ENCODE results near the gene PSD4. TPM values are rescaled to one million over a fixed set of nuclear protein-coding genes. Genes with fewer than 3 reads are reported as not detected.
"Not testable (repeated sequence)": the region's sequence is repeated elsewhere in the genome, so short reads cannot be mapped to it uniquely, and the experiment has no call there.

Gene PSD4
- total RNA-seq, 1 experiment from 2014 or later, result 12.6 TPM

DNA sequence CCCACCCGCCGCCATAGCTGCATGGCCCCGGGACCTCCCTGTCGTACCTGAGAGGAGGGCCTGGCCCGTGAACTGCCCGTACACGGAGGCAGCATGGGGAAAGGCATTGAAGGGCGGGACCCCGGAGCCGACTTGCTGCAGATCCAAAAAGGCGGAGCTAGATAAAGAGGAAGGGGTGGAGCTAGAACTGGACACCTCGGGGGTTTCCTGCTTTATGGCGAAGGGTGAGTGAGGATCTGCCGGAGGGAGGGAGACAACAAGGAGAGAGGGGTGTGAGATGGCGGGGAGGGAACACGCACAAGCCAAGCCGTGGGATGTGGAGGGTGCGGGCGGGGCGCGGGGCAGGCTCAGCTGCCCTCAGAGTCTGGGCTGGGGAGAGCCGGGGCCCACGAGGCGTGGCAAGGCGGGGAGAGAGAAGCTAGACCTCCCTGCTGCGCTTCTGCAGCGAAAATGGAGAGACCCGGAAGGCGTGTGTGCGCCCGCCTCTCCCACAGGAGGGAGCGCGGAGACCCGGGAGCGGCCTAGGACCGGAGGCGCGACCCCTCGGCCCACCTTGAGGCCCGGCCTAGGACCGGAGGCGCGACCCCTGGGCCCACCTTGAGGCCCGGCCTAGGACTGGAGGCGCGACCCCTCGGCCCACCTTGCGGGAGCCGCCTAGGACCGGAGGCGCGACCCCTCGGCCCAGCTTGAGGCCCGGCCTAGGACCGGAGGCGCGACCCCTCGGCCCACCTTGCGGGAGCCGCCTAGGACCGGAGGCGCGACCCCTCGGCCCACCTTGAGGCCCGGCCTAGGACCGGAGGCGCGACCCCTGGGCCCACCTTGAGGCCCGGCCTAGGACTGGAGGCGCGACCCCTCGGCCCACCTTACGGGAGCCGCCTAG, 61.8 kb downstream of the PSD4 start:
- CTCF ChIA-PET, result interaction anchor here (0.7 to 2.2 kb wide), 9 partner anchors 11 to 155 kb away, joined by 3 to 29 read pairs (median 3); no protein-coding TSS in a partner anchor
- peaks cover 51% of the 10 kb centered on the region for H3K79me2 ChIP-seq (ENCODE audit: insufficient read depth, low read length)
- intact Hi-C loops (cut with micrococcal nuclease), result loop anchor here (2.0 kb wide), 1 partner anchor 37 kb away; no protein-coding TSS in a partner anchor
- POLR2A ChIA-PET, result interaction anchor here (0.9 to 3.6 kb wide), 4 partner anchors 15 to 47 kb away, joined by 4 to 22 read pairs (median 8); no protein-coding TSS in a partner anchor
- H3K9me2 ChIP-seq (ENCODE audit: insufficient read depth); H2AFZ ChIP-seq (ENCODE audit: low read depth, low read length, poor library complexity, severe bottlenecking); H3K27me3 ChIP-seq (ENCODE audit: insufficient read depth, low read length); H3K9me3 ChIP-seq (ENCODE audit: control insufficient read depth in 1 of 2, insufficient read depth in 1 of 2, low read depth in 1 of 2, low read length in 2 of 2); H4K20me1 ChIP-seq (ENCODE audit: insufficient read depth): not testable (repeated sequence)
- peaks cover 11 to 27% of the 10 kb centered on the region in 2 experiments; a peak in 3 of 4 replicates for H3K36me3 ChIP-seq (ENCODE audit: control insufficient read depth in 1 of 2, insufficient read depth in 2 of 2, low read length in 2 of 2)
- BruUV-seq (replicated peaks), result TSS peak; percentile 70
- ATAC-seq, result peak; percentile 87
- DNase-seq (ENCODE audit: low read depth, low spot score), result peak; percentile 85
- peak overlapping the region; percentile 95 for H3K27ac ChIP-seq (ENCODE audit: low read depth, low read length)
- peak overlapping the region; percentile 96 for H3K9ac ChIP-seq (ENCODE audit: low read length)
- RAD21 ChIA-PET (ENCODE audit: low non-redundant PET in 1 of 2, low total read pairs in 2 of 2, uncharacterized antibody in 2 of 2, unreplicated experiment in 2 of 2), result interaction anchor here (1.0 to 1.2 kb wide), 3 partner anchors 31 to 37 kb away, joined by 5 to 6 read pairs (median 5); no protein-coding TSS in a partner anchor
- H3K4me3 ChIP-seq (replicated peaks in 1 of 2; ENCODE audit: low read depth in 1 of 2, low read length in 2 of 2), result peak overlapping the region; percentile 66 to 93
- TF ChIP-seq YY1 (IDR thresholded peaks at IDR 0.05; ENCODE audit: extremely low read depth, insufficient replicate concordance, low read depth, low read length) (peak; percentile 83), POLR2A (IDR thresholded peaks at IDR 0.05; ENCODE audit: borderline replicate concordance, extremely low read depth, insufficient read depth, insufficient read length) (peak; percentile 91), POLR2AphosphoS5 (IDR thresholded peaks at IDR 0.05; ENCODE audit: low read depth, low read length) (peak; percentile 89), ZFX (IDR thresholded peaks at IDR 0.05) (peak; percentile 73; the same call in 1 of the 2 replicates)
- H3K4me2 ChIP-seq (ENCODE audit: low read length), result peak overlapping the region; percentile 92
- H3K4me1 ChIP-seq (ENCODE audit: control insufficient read depth in 1 of 2, insufficient read depth in 2 of 2, low read length in 2 of 2), result peaks cover 51 to 60% of the 10 kb centered on the region in 2 experiments

DNA sequence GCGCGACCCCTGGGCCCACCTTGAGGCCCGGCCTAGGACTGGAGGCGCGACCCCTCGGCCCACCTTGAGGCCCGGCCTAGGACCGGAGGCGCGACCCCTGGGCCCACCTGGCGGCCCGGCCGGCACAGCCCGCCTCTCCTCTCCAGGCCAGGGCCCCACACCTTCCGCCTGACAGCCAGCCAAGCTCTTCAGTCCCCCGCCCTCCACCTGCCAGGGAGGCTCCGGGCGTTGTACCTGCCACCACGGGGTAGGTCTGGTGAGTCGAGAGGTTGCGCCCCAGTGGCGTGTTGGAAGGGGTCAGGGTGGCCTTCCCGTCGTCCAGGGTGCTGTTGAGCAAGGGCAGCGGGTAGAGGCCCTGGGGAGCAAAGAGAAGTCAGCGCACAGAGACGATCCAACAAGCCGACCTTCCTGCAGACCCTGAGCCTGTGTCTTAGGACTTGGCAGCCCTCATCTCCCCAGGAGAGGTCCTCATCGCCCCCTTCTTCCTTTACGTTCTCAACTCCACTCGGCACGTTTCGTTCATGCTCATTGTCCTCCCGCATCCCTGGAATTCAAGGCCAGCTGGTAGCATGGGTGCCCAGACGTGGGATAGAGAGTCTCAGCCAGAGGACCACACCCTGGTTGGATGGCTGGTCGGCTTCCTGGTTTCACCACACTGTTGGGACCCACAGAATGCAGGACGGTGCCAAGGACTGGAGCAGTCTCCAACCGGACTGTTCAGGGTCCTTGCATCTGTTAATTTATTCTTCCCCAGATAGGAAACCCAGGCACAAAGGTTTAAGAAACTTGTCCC, 62.8 kb downstream of the PSD4 start:
- RAD21 ChIA-PET (ENCODE audit: low non-redundant PET in 1 of 2, low total read pairs in 2 of 2, uncharacterized antibody in 2 of 2, unreplicated experiment in 2 of 2), result no interaction called here
- H3K27ac ChIP-seq (ENCODE audit: low read depth, low read length), result peak overlapping the region; percentile 95
- ATAC-seq (no peak), DNase-seq (ENCODE audit: low read depth, low spot score) (no peak)
- H3K4me1 ChIP-seq (ENCODE audit: control insufficient read depth in 1 of 2, insufficient read depth in 2 of 2, low read length in 2 of 2), result peaks cover 58 to 69% of the 10 kb centered on the region in 2 experiments
- H3K4me2 ChIP-seq (ENCODE audit: low read length), result peak overlapping the region; percentile 92
- H3K36me3 ChIP-seq (ENCODE audit: control insufficient read depth in 1 of 2, insufficient read depth in 2 of 2, low read length in 2 of 2), result peaks cover 11 to 27% of the 10 kb centered on the region in 2 experiments; a peak in 3 of 4 replicates
- no peak overlapping the region for H2AFZ ChIP-seq (ENCODE audit: low read depth, low read length, poor library complexity, severe bottlenecking)
- POLR2A ChIA-PET, result no interaction called here
- intact Hi-C loops (cut with micrococcal nuclease), result no loop called here
- no peaks in the 10 kb centered on the region for H3K9me3 ChIP-seq (ENCODE audit: control insufficient read depth in 1 of 2, insufficient read depth in 1 of 2, low read depth in 1 of 2, low read length in 2 of 2)
- no peaks in the 10 kb centered on the region for H4K20me1 ChIP-seq (ENCODE audit: insufficient read depth)
- CTCF ChIA-PET, result no interaction called here
- no peaks in the 10 kb centered on the region for H3K27me3 ChIP-seq (ENCODE audit: insufficient read depth, low read length)
- no peaks in the 10 kb centered on the region for H3K9me2 ChIP-seq (ENCODE audit: insufficient read depth)
- H3K4me3 ChIP-seq (replicated peaks in 1 of 2; ENCODE audit: low read depth in 1 of 2, low read length in 2 of 2), result peak overlapping the region; percentile 66 to 93
- BruUV-seq (replicated peaks), result no TSS peak
- peaks cover 57% of the 10 kb centered on the region for H3K79me2 ChIP-seq (ENCODE audit: insufficient read depth, low read length)
- H3K9ac ChIP-seq (ENCODE audit: low read length), result peak overlapping the region; percentile 96
- TF ChIP-seq POLR2A (IDR thresholded peaks at IDR 0.05; ENCODE audit: borderline replicate concordance, extremely low read depth, insufficient read depth, insufficient read length) (no peak), YY1 (IDR thresholded peaks at IDR 0.05; ENCODE audit: extremely low read depth, insufficient replicate concordance, low read depth, low read length) (no peak), EZH2phosphoT487 (IDR thresholded peaks at IDR 0.05; ENCODE audit: borderline replicate concordance) (no peak), EZH2 (IDR thresholded peaks at IDR 0.05) (no peak), TCF7L2 (IDR thresholded peaks at IDR 0.05; ENCODE audit: borderline replicate concordance, extremely low read depth, insufficient read depth, insufficient read length) (no peak)
- TF ChIP-seq, protein P1, sequence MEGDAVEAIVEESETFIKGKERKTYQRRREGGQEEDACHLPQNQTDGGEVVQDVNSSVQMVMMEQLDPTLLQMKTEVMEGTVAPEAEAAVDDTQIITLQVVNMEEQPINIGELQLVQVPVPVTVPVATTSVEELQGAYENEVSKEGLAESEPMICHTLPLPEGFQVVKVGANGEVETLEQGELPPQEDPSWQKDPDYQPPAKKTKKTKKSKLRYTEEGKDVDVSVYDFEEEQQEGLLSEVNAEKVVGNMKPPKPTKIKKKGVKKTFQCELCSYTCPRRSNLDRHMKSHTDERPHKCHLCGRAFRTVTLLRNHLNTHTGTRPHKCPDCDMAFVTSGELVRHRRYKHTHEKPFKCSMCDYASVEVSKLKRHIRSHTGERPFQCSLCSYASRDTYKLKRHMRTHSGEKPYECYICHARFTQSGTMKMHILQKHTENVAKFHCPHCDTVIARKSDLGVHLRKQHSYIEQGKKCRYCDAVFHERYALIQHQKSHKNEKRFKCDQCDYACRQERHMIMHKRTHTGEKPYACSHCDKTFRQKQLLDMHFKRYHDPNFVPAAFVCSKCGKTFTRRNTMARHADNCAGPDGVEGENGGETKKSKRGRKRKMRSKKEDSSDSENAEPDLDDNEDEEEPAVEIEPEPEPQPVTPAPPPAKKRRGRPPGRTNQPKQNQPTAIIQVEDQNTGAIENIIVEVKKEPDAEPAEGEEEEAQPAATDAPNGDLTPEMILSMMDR (IDR thresholded peaks at IDR 0.05 in 2 of 3, conservative IDR thresholded peaks at IDR 0.05 in 1 of 3; ENCODE audit: borderline replicate concordance in 1 of 3, insufficient read depth in 1 of 3, low read depth in 2 of 3, low read length in 2 of 3), result no peak
- TF ChIP-seq, protein P2, sequence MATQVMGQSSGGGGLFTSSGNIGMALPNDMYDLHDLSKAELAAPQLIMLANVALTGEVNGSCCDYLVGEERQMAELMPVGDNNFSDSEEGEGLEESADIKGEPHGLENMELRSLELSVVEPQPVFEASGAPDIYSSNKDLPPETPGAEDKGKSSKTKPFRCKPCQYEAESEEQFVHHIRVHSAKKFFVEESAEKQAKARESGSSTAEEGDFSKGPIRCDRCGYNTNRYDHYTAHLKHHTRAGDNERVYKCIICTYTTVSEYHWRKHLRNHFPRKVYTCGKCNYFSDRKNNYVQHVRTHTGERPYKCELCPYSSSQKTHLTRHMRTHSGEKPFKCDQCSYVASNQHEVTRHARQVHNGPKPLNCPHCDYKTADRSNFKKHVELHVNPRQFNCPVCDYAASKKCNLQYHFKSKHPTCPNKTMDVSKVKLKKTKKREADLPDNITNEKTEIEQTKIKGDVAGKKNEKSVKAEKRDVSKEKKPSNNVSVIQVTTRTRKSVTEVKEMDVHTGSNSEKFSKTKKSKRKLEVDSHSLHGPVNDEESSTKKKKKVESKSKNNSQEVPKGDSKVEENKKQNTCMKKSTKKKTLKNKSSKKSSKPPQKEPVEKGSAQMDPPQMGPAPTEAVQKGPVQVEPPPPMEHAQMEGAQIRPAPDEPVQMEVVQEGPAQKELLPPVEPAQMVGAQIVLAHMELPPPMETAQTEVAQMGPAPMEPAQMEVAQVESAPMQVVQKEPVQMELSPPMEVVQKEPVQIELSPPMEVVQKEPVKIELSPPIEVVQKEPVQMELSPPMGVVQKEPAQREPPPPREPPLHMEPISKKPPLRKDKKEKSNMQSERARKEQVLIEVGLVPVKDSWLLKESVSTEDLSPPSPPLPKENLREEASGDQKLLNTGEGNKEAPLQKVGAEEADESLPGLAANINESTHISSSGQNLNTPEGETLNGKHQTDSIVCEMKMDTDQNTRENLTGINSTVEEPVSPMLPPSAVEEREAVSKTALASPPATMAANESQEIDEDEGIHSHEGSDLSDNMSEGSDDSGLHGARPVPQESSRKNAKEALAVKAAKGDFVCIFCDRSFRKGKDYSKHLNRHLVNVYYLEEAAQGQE (IDR thresholded peaks at IDR 0.05; ENCODE audit: low read depth), result no peak

Measured in HCT116 (cell line).